Inflammatory macrophage treated with lipopolysaccharide for 1 hour (primary cell): ENCODE data around the gene KIF1C.

Experiments
- DNase-seq, 2 donors: peaks; one replicate each; pipeline ENCODE4 v3.0.0-alpha.2; 2020 to 2022

The KIF1C gene

DNA sequence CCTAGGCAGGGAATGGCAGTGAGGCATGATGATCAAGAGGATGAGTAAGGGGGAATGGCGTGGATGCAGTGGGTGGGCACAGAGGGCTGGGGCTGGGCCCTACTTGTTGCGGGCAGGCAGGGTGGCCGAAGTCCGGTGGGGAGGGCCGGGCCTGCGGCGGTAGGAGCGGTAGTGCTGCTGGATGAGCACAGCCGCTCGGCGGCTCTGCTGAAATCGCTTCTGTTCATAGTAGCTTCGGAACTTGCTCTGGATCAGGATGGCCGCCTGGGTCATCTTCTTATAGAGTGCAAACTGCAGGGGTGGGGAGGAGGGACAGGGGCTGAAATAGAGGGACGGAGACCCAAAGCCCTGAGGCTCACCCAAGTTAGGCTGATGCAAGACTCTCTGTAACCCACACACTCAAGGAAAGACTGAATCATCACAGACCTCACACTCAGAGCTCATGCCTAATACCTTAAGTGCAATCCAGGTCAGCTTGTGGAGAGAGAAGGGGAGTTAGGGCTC, 28.7 kb upstream of the KIF1C start:
- DNase-seq = peak; percentile 50 to 78

DNA sequence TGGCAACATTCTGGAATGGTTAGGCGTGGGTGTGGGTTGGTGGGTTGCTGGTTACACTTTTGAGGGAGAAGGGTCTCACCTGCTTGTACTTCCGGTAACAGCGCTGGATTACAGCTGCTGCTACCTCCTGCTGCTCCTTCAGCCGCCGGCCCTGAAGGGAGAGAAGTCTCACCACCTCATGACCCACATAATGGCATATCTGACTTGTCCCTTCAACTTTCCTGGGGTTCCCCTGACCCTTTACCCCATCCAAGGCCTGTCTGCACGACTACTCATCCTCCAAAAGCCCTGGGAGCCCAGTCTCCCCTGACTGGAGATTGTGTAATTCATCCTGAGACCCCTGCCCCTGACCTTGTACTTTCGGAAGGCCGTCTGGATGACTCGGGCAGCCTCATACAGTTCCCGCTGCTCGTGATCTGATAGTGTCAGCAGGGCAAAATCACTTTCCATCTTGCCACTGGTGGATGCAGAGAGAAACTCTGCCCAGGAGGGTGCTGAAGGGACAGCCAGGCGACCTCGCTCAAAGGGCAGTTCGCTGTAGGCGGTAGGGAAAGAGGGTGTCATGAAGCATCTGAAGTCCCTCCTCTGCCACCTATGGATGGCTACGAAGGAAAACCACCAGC, 28.1 kb upstream of the KIF1C start:
- DNase-seq = peak; percentile 23 to 67

DNA sequence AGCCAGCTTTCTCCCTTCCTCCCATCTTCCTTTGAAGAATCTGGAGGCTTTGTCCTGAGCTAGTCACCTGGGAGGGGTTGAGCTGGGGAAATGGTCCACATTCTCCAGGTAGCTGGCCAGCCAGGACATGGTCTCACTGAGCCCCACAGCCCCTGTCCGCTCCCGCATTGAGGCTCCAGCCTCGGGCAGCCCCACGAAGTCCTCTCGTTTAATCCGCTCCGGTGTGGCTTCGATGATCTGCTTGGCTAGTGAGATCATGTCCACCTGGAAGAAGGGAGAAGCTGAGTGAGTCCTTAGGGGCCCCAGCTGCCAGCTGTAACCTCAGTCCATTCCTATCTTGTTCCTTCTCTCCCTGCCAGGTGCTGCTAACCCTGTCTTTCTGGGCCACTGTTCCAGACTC, 27.5 kb upstream of the KIF1C start:
- DNase-seq = no peak

DNA sequence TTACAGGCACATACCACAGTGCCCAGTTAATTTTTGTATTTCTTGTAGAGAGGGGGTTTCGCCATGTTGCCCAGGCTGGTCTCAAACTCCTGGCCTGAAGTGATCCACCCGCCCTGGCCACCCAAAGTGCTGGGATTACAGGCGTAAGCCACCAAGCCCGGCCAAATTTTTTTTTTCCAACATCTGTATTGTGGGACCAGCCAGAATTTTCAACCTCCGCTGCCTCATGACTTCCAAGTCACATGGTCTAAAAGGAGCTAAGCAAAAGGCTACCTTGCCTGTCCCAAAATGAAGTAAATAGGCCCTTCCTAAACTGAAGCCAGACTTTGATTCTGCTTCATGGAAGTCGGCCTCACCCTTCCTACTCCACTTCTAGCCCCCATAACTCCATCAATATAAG, 25.9 kb upstream of the KIF1C start:
- no peak for DNase-seq

DNA sequence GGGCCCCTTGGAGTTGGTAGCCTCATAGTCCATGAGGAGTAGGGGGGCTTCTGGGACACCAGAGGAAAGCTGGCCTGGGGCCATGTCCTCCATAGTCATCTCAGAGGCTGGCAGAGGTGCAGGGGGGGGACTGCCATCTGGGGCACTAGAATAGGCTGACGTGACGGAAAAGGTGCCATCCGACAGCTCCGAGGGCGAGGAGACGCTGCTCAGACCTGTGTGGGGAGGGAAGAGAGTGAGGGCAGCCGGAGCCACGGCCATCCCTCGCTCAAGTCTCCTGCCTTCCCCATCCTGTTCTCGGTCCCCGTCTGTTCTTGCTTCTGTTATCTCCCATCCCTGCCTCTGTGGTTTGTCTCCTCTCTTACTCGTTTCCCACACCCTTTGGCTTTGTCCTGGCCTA, 25.4 kb upstream of the KIF1C start:
- no peak for DNase-seq

DNA sequence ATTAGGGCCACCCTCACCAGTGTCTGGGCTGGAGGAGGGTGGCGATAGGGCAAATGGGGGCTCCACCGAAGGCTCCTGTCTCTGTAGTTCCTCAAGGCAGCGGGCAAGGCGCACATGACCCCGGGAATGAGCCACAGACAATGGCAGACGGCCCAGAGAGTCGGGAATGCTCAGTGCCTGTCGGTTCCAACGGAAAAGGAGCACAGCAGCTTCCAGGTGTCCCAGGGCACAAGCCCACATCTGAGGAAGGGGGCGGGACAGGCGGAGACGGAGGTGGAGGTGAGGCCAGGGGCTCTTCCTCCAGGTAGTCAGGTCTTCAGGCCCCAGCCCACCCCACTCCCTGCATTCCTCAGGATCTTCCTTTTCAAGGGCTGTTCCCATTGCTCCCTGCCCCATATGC, 25.0 kb upstream of the KIF1C start:
- no peak for DNase-seq

DNA sequence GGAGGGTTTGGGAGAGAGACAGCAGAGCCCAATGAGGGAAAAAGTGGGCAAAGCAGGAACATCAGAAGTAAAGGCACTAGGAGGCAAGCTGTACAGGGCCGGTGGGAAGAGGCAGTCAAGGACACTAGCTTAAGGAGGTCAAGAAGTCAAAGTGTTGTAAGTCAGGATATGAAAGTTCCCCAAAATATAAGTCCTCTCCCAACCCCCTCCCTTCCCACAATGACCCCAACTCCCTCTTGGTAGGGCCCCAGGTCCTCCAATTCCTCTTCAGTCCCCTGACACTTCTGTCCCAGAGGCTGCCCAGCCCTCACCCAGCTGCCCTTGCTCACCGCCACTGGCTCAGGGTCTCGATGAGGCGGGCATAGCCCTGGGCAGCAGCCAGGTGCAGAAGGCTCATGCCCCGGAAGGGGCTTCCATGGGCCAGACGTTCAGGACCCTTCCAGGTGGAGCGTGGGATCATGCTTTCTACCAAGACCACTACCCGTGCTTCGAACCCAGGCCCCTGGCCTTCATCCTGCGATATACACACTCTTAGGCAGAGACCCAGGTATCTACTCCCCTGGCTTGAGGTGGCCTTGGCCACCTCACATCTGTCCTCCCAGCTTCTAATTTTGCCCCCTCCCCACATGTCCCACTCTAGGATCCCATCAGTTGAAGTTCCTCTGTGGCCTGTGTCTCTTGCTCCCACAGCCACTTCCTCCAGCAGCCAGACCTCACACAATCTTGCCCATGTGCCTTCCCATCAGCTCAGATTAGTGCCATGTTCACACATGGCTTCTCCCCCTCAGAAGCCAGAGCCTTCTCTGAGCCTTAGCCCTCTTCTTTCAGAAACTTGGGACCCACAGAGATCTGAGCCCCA, 24.3 kb upstream of the KIF1C start:
- DNase-seq = peak in 1 of 2 donors; percentile 17

DNA sequence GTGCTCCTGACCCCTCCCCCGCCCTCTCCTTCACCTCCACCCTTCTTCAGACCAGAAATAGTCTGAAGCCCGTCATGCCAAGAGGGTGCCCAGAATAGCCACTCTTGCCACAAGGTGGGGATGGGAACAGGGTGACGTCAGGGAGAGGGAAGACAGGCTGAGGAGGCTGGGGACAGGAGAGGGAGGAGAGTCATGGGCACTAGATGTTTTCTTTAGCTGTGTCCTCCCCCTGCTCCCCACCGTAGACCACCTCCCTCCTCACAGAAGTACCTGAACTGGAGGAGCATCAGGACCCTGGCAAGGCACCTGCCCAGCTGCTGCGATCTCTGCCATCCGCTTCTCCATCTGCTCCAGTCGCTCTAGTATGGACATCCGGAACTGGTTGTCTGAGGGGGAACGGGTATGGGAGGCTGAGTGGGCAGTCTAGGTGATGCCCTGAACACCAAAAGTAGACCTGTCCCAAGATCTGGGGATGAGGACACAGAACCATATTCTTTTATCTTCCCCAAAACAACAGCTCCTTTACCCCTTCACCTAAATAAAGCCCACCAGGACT, 23.6 kb upstream of the KIF1C start:
- DNase-seq = no peak

DNA sequence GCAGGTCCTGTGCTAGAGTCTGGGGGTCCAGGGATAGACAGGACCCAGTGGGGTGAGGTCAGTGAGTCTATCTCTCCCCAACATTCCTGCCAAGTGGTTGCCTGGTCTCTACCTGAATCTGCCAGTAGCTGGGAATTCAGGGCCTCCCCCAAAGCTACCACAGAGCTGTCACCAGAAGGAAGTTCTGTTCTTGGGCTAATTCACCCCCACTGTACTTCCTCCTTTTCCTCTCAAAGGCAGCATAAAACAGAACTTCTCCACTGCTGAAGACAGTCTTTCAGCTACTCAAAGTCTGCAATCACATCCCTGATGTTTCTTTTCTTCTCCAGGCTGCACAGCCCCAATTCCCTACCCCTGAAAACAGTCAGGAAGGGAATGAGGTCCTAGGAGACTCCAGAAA, 19.0 kb upstream of the KIF1C start:
- peak; percentile 69 to 75 for DNase-seq

DNA sequence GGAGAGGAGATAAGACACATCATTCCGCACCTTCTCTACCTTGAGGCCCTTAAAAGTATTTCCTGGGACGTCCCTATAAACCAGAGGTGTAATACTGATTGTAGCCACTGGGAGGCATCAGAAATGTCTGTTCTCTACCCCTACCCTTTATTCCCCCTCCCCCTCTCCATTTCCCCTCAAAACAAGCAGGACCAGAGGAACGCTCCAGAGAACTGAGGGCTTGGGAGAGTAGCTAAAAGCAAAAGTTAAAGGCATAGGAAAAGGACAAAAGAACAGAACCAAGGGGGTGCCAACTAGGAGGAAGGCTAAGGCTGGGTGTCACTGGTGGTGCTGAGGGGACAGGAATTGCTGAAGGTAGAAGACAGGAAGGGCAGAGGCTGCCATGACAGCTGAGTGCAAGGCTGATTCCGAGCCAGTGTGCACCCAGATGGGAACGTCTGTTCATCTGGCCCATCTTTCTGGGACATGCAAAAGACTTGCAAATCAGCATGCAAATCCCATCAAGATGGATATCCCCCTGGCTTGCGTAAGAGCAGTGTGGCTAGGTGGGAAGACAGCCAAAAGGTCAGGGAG, 17.0 kb upstream of the KIF1C start:
- peak; percentile 38 to 70 for DNase-seq

DNA sequence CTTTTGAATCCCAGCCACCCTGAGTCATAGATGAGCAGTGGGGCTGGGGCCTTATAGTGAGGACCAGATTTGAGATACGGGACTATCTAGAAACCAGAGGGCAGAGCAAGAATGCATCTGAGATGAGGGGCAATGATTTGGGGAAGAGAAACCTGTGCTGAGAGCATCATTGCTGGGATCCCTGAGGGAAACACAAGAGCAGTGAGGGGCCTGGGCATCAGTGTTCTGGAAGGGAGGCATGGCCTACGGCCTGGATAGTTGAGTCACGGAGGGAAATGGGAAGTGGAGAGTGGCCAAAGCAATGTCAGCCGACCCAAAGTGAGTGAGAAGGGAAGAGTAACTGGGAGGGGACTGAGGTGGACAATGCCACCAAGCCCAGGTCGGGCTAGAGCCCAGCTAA, 15.4 kb upstream of the KIF1C start:
- DNase-seq = no peak

DNA sequence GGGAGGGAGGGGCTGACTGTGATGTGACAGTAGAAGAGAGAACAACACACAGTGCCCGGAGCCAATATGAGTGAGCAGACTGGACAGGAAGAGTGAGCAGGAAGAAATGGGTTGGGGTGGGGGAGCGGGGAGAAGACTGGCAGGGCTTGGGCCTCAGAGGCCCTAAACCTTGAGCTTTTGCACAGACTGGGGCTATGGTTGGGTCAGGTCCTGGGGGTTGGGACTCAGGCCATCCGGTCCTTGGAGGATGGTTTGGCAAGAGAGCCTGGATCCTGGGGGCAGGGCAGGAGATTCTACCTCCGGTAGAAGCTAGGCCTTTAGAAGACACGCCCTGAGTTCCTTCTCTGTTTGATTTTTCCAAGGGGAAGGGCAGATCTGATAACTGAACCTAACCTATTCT, 11.3 kb upstream of the KIF1C start:
- no peak for DNase-seq

DNA sequence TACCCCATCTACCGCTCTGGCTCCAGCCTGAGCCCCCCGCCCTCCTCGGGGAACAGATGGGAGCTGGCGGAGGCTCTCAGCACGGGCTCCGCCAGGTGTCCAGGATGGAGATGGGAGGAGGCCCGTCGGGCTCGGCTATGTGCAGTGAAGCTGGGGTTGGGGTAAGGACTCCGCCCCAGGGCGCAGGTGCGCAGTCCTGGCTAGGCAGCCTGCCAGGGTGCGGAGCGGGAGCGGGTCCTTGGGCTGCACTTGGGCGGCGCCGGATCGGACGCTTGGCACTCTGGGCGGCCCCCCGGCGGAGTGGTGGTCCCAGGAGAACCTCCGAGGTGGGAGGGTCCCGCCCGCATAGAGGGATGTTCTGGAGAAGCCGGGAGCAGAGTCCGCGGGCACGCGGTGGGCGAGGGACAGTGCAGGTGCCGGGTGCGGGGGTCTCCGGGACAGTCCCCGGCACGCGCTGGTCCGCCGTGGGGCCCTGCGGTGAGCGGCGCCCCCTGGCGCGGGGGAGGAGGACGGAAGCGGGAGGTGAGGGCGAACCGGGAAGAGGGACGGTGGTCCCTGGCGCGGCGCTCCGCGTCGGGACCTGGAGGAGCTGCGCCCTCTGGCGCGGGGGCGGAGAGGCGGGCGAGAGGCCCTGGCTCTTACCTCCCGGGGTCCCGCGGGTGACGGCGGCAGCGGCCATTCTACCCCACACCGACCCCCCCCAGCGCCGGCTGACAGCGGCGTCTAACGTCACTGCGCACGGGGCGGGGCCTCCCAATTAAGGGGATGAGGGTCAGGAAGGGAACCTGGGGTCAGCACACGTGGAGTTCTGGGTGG, 10.6 kb upstream of the KIF1C start, which contains the start of gene CAMTA2:
Gene CAMTA2, minus strand, starts transcription at position 725 of the 816 bp plus-strand sequence. CDS start 1,453 bp downstream, outside the sequence.
- DNase-seq = peak; percentile 83 to 84

DNA sequence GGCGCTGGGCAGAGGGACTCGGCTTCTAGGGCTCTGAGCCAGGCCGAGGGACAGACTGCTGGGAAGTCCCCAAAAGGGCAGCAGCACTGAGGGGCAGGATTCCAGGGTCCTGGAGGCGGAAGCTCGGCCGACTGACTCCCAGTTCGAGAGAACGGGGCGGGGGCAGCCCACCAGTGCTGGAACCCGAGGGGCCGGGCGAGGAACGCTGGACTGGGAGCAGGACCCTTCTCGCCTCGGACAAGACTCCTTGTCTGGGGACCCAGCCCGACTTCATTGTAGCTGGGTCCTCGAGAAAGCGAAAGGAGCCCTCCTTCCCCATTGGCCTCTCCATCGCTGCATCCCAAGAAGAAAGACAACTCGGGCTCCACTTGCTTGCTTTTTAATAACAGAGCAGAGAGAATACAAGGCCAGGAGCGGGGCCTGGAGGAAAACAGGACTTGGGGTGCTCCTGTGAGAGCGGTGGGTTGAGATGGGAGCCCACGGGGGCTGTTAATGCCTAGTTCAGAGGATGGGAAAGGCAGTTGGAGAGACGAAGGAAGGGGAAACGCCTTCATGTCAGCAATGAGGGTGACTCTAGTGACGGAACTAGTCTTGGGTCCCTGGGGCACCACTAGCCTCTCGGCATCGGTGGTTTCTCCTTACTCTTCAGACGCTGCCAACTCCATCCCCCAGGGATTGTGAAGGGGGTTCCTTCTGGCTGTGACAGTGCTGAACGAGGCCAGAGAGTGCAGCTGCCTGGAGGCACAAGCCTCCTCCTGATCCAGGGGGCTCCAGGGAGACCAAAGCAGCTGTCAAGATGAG, 9.8 kb upstream of the KIF1C start:
- no peak for DNase-seq

DNA sequence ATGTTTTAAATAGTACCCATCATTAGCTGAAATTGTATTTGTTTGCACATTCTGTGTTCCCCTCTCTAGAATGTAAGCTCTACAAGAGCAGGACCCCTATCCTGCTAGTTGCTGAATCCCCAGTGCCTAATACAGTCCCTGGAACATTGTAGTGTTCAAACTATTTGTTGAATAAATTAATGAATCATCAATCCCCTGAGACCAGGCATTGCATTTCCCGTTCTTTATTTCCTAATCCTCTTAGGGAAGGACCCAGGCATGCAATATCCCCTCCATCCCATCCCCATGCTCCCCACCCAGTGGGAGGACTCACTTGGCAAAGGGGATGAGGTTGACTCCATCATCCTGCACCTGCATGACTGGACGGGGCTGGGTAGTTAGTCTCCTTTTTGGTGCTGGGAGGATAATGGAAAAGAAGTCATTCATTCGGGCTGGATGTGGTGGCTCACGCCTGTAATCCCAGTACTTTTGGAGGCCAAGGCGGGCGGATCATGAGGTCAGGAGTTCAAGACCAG, 3.6 kb upstream of the KIF1C start:
- DNase-seq = no peak

DNA sequence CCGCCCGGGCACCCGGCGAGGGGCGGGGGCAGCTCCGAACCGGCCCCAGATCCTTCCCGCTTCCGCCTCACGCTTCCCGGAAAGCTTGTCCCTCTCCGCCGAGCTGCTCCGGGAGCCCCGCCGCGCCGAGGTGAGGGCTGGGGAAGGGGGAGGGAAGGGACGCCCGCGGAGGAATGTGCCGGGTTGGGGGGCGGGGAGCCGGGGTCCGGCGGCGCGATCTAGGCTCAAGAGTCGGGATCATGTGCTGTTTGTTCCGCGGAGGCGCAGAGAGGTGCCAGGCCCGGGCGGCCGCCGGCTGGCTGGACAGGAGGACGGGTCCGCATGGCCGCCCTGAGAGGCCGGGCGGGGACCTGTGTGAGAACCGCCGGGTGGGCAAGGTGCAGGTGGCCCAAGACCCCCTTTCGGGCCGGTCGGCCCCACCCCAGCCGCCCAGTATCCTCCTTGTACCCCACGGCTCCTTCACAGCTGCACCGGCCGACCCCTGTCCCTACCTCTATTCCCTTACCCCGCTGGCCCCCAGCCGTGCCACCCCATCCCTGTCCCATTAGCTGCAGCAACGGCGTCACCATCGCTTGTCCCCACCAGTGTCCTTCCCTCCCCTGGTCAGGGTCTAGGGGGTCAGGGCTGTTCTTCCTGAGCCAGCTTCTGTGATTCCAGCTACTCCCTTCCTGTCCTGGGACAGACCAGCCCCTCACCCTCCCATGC, 429 bp downstream of the KIF1C start:
- no peak for DNase-seq

DNA sequence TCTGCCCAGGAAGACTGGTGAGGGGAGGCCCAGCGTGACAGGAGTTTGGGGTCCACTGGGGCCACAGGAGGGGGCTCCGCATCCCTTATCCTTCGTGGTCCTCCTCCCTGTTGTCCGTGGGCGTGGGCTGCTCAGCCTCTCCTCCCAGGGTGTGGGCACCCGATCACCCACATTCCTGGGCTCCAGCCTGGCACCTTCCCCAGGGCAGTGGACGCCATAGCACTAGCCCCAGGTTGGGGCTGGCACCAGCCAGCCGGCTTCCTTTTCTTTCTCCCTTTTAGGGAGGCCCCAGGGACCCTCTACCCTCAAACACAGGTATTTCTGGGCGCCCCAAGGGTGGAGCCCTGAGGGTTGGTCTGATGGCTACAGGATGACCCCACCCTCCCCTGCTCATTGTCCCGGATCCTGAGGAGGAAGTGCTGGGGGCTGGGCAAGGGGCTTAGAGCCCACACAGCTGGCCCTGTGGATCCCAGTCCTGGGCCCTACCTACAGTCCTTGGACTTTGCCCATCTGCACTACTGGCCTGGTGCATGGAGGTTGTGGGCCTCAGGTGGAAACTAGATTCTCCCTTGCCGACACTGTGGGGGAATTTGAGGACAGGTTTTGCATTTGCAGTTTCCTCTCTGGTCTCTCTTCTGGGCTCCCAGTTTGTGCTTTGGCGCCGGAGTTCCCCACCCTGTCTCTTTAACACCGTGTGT, 1.1 kb downstream of the KIF1C start:
- no peak for DNase-seq

DNA sequence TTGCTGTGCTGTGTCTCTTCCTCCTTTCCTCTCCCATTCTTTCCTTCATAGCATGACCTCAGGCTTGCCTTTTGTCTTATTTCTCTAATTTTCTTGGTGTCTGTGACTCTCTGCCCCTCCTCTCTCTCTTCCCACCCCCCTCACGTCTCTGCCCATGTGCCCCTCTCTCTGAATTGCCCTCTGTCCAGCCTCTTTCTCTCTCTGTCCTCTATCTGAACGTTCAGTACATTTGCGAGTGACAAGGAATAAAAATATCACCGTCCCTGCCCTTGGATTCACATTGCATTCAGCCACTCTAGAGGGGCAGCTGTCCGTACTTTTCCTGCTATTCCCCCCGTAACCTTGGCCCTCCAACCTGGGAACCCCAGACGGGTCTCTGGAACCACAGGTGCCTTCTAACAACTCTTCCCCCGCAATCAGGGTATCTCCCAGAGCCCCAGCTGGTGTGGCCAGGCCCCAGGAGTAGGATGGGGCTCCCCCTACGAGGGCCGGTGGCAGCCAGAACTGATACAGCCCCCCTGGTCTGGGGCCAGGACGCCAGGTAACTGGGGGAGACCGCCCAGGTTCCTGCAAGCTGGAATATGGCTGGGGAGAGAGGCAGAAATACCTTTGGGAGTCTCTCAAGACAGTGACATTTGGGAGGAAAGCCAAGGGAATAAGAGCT, 1.8 kb downstream of the KIF1C start:
- no peak for DNase-seq

DNA sequence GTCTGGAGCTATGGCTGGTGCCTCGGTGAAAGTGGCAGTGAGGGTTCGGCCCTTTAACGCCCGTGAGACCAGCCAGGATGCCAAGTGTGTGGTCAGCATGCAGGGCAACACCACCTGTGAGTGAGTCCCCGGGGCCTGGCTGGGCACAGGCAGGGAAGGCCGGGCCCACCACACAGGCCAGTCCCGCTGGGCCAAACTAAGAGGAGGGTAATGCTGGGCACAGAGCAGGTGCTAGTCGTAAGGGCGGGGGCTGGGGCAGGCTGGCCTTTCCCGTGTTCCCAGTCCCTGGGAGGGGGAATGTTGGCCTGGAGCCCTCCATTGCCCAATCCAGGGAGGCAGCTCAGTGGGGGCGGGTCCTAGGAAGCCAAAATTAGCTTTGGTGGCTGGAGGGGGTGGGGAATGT, 2.5 kb downstream of the KIF1C start:
- no peak for DNase-seq
